ENCODE measurements around the gene AGPAT2.

Gene AGPAT2

GRCh38 chr9:136624184-136624951 lies 62.9 kb downstream of the AGPAT2 start:
- no peak for FAIRE-seq

DNA sequence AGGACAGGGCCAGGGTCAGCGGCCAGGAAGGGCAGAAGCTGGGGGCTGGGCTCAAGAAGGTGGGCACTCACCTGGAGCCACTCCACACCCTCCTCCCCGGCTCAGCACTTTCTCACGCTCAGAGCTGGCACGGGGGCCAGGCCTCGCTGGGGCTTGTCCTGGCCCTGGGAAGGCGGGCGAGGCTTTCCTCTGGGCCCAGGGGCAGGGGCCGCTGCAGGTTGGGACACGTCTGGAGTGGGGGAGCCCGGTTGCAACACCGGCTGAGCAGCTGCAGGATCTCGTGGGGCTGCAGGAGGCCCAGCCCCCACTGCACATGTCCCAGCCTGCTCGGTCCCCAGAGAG lies 63.4 kb downstream of the AGPAT2 start:
- FAIRE-seq: no peak
